OCI-LY1 (cell line): ENCODE results near the gene BCAR1.

Experiments used
- CTCF ChIP-seq: fragments of 200-600 bp; sonication (generic), shearing (Covaris generic); IDR thresholded peaks from 2 replicates; pipeline ENCODE4 v1.5.1; 2017; ENCODE audit warnings: mild to moderate bottlenecking, antibody characterized with exemption, low read length, moderate library complexity, mixed read lengths
- EZH2 ChIP-seq: fragments of 200-600 bp; sonication (generic), shearing (Covaris generic); IDR thresholded peaks from 2 replicates; pipeline ENCODE4 v1.8.0; 2017; ENCODE audit warnings: borderline replicate concordance, mixed run types, mild to moderate bottlenecking, antibody characterized with exemption, low read length, moderate library complexity, mixed read lengths

DNA sequence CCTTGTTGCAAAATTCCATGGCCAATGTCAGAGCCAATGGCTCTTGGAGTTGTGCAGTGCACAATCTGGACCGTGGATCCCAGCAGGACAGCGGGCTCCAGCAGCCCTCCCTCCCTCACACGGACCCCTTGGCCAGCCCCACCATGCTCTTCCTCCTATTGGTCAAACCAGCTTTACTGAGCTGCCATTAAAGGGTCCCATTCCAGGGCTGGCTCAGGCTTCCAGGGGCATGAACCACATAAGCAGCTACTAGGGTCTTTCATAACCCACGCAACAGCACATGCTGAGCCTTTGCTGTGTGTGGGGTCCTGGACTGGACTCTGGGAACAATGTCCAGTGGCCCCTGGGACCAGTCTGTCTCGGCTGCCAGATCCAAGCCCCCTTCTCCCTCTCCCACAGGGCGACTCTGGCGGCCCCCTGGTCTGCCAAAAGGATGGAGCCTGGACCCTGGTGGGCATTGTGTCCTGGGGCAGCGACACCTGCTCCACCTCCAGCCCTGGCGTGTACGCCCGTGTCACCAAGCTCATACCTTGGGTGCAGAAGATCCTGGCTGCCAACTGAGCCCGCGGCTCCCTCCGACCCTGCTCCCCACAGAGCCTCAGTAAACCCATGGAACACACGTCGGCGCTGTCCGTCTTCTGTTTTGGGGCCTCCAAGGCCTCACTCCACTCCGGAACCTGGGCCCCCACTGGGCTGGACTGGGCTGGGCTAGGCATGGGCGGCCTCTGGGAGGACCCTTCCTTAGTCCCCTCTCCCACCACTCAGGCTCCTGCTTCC, 26.9 kb downstream of the BCAR1 start:
- TF ChIP-seq CTCF (no peak), EZH2 (no peak)
